Mammary epithelial cell (primary cell): ENCODE results near the gene MATN1.

Experiments
- EZH2 ChIP-seq: IDR thresholded peaks from 2 replicates; pipeline ENCODE4 v1.6.1; 2012; ENCODE audit warnings: low read length, inconsistent platforms, borderline replicate concordance
- TF ChIP-seq, protein P1 (sequence below), 2 donors: IDR thresholded peaks in 1 of 2; conservative IDR thresholded peaks in 1 of 2; 2 replicates each; pipeline ENCODE4 v1.5.1; 2011 to 2012; ENCODE audit warnings: inconsistent platforms in 2 of 2, low read length in 2 of 2, mild to moderate bottlenecking in 2 of 2, control low read depth in 1 of 2, low read depth in 1 of 2; ENCODE audit not compliant: insufficient read depth in 1 of 2; ENCODE audit errors: extremely low read depth in 1 of 2

DNA sequence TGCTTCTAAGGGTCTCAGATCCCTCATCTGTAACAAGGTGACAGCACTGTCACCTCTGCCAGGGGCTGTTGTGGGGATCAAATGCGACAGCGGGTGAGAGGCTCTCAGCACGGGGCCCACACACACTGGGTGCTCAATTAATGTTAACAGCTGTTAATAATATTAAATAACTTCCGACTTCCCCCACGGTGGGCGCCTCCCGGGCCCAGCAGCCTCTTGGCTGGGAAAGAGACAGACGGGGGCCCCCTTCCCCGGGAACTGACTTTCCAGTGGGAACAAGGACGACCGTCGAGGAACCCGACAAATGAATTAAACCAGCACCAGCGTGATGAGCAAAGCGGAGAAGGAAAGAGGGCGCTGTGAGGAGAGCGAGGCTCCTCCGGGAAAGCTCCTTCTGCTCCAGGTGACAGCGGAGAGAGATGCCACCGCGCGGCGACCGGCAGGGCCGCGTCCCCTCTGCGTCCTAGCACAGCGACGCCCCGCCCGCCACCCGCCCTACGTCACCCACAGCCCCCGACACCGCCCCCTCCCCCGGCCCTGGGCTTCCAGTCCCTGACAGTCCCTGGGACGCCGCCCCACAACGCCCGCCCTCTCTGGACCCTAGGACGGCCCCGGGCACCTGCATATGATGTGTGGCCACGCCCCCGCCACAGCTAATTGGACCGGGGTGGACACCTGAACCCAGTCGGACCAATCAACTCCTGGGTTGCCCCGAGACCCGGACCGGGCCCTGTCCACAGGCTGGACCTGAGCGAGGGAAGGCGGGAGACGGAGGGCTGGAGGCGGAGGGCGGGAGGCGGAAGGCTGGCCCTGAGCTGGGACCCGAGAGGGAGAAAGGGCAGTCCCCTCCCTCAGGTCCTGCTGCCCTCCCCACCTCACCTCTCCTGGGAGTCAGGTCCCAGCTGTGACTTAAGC is 38.2 kb downstream of the MATN1 start:
- no peak for TF ChIP-seq EZH2
- TF ChIP-seq, protein P1, sequence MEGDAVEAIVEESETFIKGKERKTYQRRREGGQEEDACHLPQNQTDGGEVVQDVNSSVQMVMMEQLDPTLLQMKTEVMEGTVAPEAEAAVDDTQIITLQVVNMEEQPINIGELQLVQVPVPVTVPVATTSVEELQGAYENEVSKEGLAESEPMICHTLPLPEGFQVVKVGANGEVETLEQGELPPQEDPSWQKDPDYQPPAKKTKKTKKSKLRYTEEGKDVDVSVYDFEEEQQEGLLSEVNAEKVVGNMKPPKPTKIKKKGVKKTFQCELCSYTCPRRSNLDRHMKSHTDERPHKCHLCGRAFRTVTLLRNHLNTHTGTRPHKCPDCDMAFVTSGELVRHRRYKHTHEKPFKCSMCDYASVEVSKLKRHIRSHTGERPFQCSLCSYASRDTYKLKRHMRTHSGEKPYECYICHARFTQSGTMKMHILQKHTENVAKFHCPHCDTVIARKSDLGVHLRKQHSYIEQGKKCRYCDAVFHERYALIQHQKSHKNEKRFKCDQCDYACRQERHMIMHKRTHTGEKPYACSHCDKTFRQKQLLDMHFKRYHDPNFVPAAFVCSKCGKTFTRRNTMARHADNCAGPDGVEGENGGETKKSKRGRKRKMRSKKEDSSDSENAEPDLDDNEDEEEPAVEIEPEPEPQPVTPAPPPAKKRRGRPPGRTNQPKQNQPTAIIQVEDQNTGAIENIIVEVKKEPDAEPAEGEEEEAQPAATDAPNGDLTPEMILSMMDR (conservative IDR thresholded peaks at IDR 0.05 in 1 of 2, IDR thresholded peaks at IDR 0.05 in 1 of 2; ENCODE audit: extremely low read depth in 1 of 2, insufficient read depth in 1 of 2, low read depth in 1 of 2, low read length in 2 of 2) = peak in 1 of 2 donors; percentile 22
